ENCODE measurements around the gene MEN1. TPM values are rescaled to one million over a fixed set of nuclear protein-coding genes. Genes with fewer than 3 reads are reported as not detected.

Gene MEN1
- total and polyA plus RNA-seq, 2 of the 13 experiments (the other 11 are each of a cell fraction or from before 2014, with no cell fraction given) = 20.5 to 27.3 TPM

GRCh38 chr11:64759131-64759721 is 51.1 kb downstream of the MEN1 start (continued):
- TF ChIP-seq ZNF549 (CRISPR knock-in tag; IDR thresholded peaks at IDR 0.05) (no peak), TBX2 (CRISPR knock-in tag; IDR thresholded peaks at IDR 0.05; ENCODE audit: borderline replicate concordance) (0 out of 2 replicates have a peak, but pooled peaks have one; percentile 7), SOX5 (CRISPR knock-in tag; IDR thresholded peaks at IDR 0.05; ENCODE audit: borderline replicate concordance) (0 out of 2 replicates have a peak, but pooled peaks have one; percentile 21), TCF7L2 (IDR thresholded peaks at IDR 0.05; ENCODE audit: low read depth, low read length) (no peak), MTA3 (CRISPR knock-in tag; IDR thresholded peaks at IDR 0.05) (no peak), ZNF501 (CRISPR knock-in tag; IDR thresholded peaks at IDR 0.05) (0 out of 2 replicates have a peak, but pooled peaks have one; percentile 16), NR2F6 (IDR thresholded peaks at IDR 0.05) (peak; percentile 71), NR2F6 (CRISPR knock-in tag; IDR thresholded peaks at IDR 0.05) (peak; percentile 63), MED1 (CRISPR knock-in tag; IDR thresholded peaks at IDR 0.05) (0 out of 2 replicates have a peak, but pooled peaks have one; percentile 22), LCORL (IDR thresholded peaks at IDR 0.05) (no peak), LCORL (CRISPR knock-in tag; IDR thresholded peaks at IDR 0.05) (0 out of 2 replicates have a peak, but pooled peaks have one; percentile 53), SIX4 (CRISPR knock-in tag; IDR thresholded peaks at IDR 0.05) (peak; percentile 89), NCOA2 (CRISPR knock-in tag; IDR thresholded peaks at IDR 0.05) (no peak), PATZ1 (CRISPR knock-in tag; IDR thresholded peaks at IDR 0.05) (peak; percentile 56), HDAC1 (CRISPR knock-in tag; IDR thresholded peaks at IDR 0.05) (peak; percentile 66), KDM4B (CRISPR knock-in tag; IDR thresholded peaks at IDR 0.05) (no peak), NKX3-1 (CRISPR knock-in tag; IDR thresholded peaks at IDR 0.05) (no peak), NR2F1 (CRISPR knock-in tag; IDR thresholded peaks at IDR 0.05) (peak; percentile 34 to 82; a peak in 2 of 4 replicates)
- TF ChIP-seq, protein P1, sequence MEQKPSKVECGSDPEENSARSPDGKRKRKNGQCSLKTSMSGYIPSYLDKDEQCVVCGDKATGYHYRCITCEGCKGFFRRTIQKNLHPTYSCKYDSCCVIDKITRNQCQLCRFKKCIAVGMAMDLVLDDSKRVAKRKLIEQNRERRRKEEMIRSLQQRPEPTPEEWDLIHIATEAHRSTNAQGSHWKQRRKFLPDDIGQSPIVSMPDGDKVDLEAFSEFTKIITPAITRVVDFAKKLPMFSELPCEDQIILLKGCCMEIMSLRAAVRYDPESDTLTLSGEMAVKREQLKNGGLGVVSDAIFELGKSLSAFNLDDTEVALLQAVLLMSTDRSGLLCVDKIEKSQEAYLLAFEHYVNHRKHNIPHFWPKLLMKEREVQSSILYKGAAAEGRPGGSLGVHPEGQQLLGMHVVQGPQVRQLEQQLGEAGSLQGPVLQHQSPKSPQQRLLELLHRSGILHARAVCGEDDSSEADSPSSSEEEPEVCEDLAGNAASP (CRISPR knock-in tag; IDR thresholded peaks at IDR 0.05; ENCODE audit: borderline replicate concordance) = peak; percentile 19; the same call in 1 of the 2 replicates
- TF ChIP-seq, protein P2, sequence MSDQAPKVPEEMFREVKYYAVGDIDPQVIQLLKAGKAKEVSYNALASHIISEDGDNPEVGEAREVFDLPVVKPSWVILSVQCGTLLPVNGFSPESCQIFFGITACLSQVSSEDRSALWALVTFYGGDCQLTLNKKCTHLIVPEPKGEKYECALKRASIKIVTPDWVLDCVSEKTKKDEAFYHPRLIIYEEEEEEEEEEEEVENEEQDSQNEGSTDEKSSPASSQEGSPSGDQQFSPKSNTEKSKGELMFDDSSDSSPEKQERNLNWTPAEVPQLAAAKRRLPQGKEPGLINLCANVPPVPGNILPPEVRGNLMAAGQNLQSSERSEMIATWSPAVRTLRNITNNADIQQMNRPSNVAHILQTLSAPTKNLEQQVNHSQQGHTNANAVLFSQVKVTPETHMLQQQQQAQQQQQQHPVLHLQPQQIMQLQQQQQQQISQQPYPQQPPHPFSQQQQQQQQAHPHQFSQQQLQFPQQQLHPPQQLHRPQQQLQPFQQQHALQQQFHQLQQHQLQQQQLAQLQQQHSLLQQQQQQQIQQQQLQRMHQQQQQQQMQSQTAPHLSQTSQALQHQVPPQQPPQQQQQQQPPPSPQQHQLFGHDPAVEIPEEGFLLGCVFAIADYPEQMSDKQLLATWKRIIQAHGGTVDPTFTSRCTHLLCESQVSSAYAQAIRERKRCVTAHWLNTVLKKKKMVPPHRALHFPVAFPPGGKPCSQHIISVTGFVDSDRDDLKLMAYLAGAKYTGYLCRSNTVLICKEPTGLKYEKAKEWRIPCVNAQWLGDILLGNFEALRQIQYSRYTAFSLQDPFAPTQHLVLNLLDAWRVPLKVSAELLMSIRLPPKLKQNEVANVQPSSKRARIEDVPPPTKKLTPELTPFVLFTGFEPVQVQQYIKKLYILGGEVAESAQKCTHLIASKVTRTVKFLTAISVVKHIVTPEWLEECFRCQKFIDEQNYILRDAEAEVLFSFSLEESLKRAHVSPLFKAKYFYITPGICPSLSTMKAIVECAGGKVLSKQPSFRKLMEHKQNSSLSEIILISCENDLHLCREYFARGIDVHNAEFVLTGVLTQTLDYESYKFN (CRISPR knock-in tag; conservative IDR thresholded peaks at IDR 0.05) = peak; percentile 24; the same call in 1 of the 2 replicates
- TF ChIP-seq, protein P3, sequence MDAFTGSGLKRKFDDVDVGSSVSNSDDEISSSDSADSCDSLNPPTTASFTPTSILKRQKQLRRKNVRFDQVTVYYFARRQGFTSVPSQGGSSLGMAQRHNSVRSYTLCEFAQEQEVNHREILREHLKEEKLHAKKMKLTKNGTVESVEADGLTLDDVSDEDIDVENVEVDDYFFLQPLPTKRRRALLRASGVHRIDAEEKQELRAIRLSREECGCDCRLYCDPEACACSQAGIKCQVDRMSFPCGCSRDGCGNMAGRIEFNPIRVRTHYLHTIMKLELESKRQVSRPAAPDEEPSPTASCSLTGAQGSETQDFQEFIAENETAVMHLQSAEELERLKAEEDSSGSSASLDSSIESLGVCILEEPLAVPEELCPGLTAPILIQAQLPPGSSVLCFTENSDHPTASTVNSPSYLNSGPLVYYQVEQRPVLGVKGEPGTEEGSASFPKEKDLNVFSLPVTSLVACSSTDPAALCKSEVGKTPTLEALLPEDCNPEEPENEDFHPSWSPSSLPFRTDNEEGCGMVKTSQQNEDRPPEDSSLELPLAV (CRISPR knock-in tag; conservative IDR thresholded peaks at IDR 0.05; ENCODE audit: low read depth) = no peak

Data from HepG2 (cell line).